Natural killer cell treated with Interleukin-12 subunit alpha and Interleukin-12 subunit beta and Interleukin-15 and Interleukin-18, amount 100 ng/mL, for 72 hours (primary cell): Measurements from ENCODE around the gene GDPD5. TPM values are rescaled to one million over a fixed set of nuclear protein-coding genes. Genes with fewer than 3 reads are reported as not detected.
A peak's percentile ranks its signal among the peaks of the same experiment; 100 is the strongest.

ENCODE experiments used
- ATAC-seq, 2 donors: fragments of 150-1000 bp; cut with Tn5 transposase in 1 of 2; sonication (Bioruptor Pico), chemical (Tn5 transposase) in 1 of 2; 2 replicates each; pipeline ENCODE4 v1.10.0; 2021
- DNase-seq: peaks from one replicate; pipeline ENCODE4 v3.0.0; 2022; ENCODE audit warnings: low spot score
- H3K27ac Mint-ChIP-seq, 2 donors: 1 replicate in 1 of 2; 2 replicates in 1 of 2; pipeline ENCODE4 v1.8.0; 2022; ENCODE audit warnings: mixed read lengths in 2 of 2, mild to moderate bottlenecking in 1 of 2, moderate library complexity in 1 of 2
- H3K27me3 Mint-ChIP-seq, 2 donors: 1 replicate in 1 of 2; 2 replicates in 1 of 2; pipeline ENCODE4 v1.8.0; 2022; ENCODE audit warnings: mixed read lengths in 2 of 2
- H3K36me3 Mint-ChIP-seq: one replicate; pipeline ENCODE4 v1.8.0; 2022; ENCODE audit warnings: mixed read lengths
- H3K4me1 Mint-ChIP-seq, 2 donors: 1 replicate in 1 of 2; 2 replicates in 1 of 2; pipeline ENCODE4 v1.8.0; 2022; ENCODE audit warnings: low read depth in 2 of 2, mixed read lengths in 2 of 2, mild to moderate bottlenecking in 1 of 2
- H3K4me3 Mint-ChIP-seq: one replicate; pipeline ENCODE4 v1.8.0; 2022; ENCODE audit warnings: mixed read lengths
- H3K9me3 Mint-ChIP-seq: 2 replicates; pipeline ENCODE4 v1.8.0; 2022; ENCODE audit warnings: mixed read lengths
- total RNA-seq, 2 donors: library from RNA; stranded (reverse); gene quantifications; one replicate each; pipeline ENCODE4 v1.2.3, GENCODE V29; 2022

GDPD5 gene
- total RNA-seq, 2 donors from 2014 or later = 7.2 to 28.2 TPM

- Mint-ChIP-seq H3K36me3 (no peaks in the 10 kb centered on the region), H3K4me1 (peaks cover 8 to 15% of the 10 kb centered on the region in 2 donors), H3K9me3 (no peaks in the 10 kb centered on the region), H3K27ac (no peak overlapping the region), H3K4me3 (no peak overlapping the region), H3K27me3 (peaks cover 19 to 22% of the 10 kb centered on the region in 2 donors)
- no peak for ATAC-seq
- DNase-seq = no peak
Measured at GRCh38 chr11:75435571-75435925, 90.2 kb downstream of the GDPD5 start.

- no peak overlapping the region for H3K4me3 Mint-ChIP-seq
- H3K4me1 Mint-ChIP-seq = peaks cover 8 to 16% of the 10 kb centered on the region in 2 donors
- no peaks in the 10 kb centered on the region for H3K36me3 Mint-ChIP-seq
- DNase-seq = no peak
- no peak overlapping the region for H3K27ac Mint-ChIP-seq
- no peak for ATAC-seq
- H3K9me3 Mint-ChIP-seq = no peaks in the 10 kb centered on the region
- H3K27me3 Mint-ChIP-seq = peaks cover 20 to 24% of the 10 kb centered on the region in 2 donors
Measured at GRCh38 chr11:75434886-75435570, 90.7 kb downstream of the GDPD5 start.

- H3K27ac Mint-ChIP-seq = no peak overlapping the region
- DNase-seq (no peak), ATAC-seq (no peak)
- peaks cover 14 to 20% of the 10 kb centered on the region in 2 donors for H3K4me1 Mint-ChIP-seq
- no peaks in the 10 kb centered on the region for H3K36me3 Mint-ChIP-seq
- peaks cover 24 to 30% of the 10 kb centered on the region in 2 donors for H3K27me3 Mint-ChIP-seq
- H3K9me3 Mint-ChIP-seq = no peaks in the 10 kb centered on the region
- H3K4me3 Mint-ChIP-seq = no peak overlapping the region
Measured at GRCh38 chr11:75434051-75434450, 91.7 kb downstream of the GDPD5 start.

GRCh38 chr11:75433443-75433842, 92.3 kb downstream of the GDPD5 start:
- Mint-ChIP-seq H3K9me3 (no peaks in the 10 kb centered on the region), H3K36me3 (no peaks in the 10 kb centered on the region), H3K27me3 (peaks cover 29 to 35% of the 10 kb centered on the region in 2 donors), H3K4me3 (no peak overlapping the region), H3K27ac (no peak overlapping the region), H3K4me1 (peaks cover 18% of the 10 kb centered on the region in 2 donors)
- no peak for ATAC-seq
- no peak for DNase-seq

- DNase-seq (no peak), ATAC-seq (no peak)
- H3K4me3 Mint-ChIP-seq = no peak within 1 kb of the TSS
- no peaks in the 10 kb centered on the region for H3K9me3 Mint-ChIP-seq
- no peaks in the 10 kb centered on the region for H3K36me3 Mint-ChIP-seq
- H3K4me1 Mint-ChIP-seq = peaks cover 18 to 22% of the 10 kb centered on the region in 2 donors
- H3K27ac Mint-ChIP-seq = no peak within 1 kb of the TSS
- H3K27me3 Mint-ChIP-seq = peaks cover 29 to 35% of the 10 kb centered on the region in 2 donors
Measured at GRCh38 chr11:75432911-75433321, 92.8 kb downstream of the GDPD5 start, which contains the start of gene KLHL35. KLHL35 (minus strand) TSS chr11:75433203; CDS start chr11:75430629, 2,574 bp downstream.

GRCh38 chr11:75431533-75432525, 93.9 kb downstream of the GDPD5 start:
- no peak overlapping the region for H3K27ac Mint-ChIP-seq
- peaks cover 18 to 25% of the 10 kb centered on the region in 2 donors for H3K4me1 Mint-ChIP-seq
- no peak for DNase-seq
- H3K4me3 Mint-ChIP-seq = no peak overlapping the region
- H3K36me3 Mint-ChIP-seq = no peaks in the 10 kb centered on the region
- peaks cover 29 to 35% of the 10 kb centered on the region in 2 donors for H3K27me3 Mint-ChIP-seq
- ATAC-seq = no peak
- no peaks in the 10 kb centered on the region for H3K9me3 Mint-ChIP-seq

- H3K27me3 Mint-ChIP-seq = peaks cover 29 to 35% of the 10 kb centered on the region in 2 donors
- H3K4me3 Mint-ChIP-seq = peak overlapping the region; percentile 86
- H3K27ac Mint-ChIP-seq = peak overlapping the region in 1 of 2 donors; percentile 70
- peaks cover 18 to 25% of the 10 kb centered on the region in 2 donors for H3K4me1 Mint-ChIP-seq
- no peak for ATAC-seq
- no peaks in the 10 kb centered on the region for H3K9me3 Mint-ChIP-seq
- no peak for DNase-seq
- H3K36me3 Mint-ChIP-seq = no peaks in the 10 kb centered on the region
Measured at GRCh38 chr11:75430714-75431532, 94.8 kb downstream of the GDPD5 start.

GRCh38 chr11:75429902-75430713, 95.6 kb downstream of the GDPD5 start:
- DNase-seq = peak; percentile 81
- Mint-ChIP-seq H3K27me3 (peaks cover 29 to 35% of the 10 kb centered on the region in 2 donors), H3K36me3 (no peaks in the 10 kb centered on the region), H3K27ac (peak overlapping the region in 1 of 2 donors; percentile 70), H3K4me3 (peak overlapping the region; percentile 86), H3K4me1 (peaks cover 18 to 25% of the 10 kb centered on the region in 2 donors), H3K9me3 (no peaks in the 10 kb centered on the region)
- peak; percentile 79 to 85 for ATAC-seq

- H3K4me3 Mint-ChIP-seq = peak overlapping the region; percentile 76
- ATAC-seq (no peak), DNase-seq (no peak)
- H3K4me1 Mint-ChIP-seq = peaks cover 18 to 25% of the 10 kb centered on the region in 2 donors
- H3K36me3 Mint-ChIP-seq = no peaks in the 10 kb centered on the region
- H3K27me3 Mint-ChIP-seq = peaks cover 29 to 35% of the 10 kb centered on the region in 2 donors
- H3K27ac Mint-ChIP-seq = peak overlapping the region in 1 of 2 donors; percentile 71
- H3K9me3 Mint-ChIP-seq = no peaks in the 10 kb centered on the region
Measured at GRCh38 chr11:75429641-75429901, 96.2 kb downstream of the GDPD5 start.

GRCh38 chr11:75428989-75429640, 96.6 kb downstream of the GDPD5 start:
- H3K27me3 Mint-ChIP-seq = peaks cover 29 to 35% of the 10 kb centered on the region in 2 donors
- H3K4me3 Mint-ChIP-seq = peak overlapping the region; percentile 76
- peaks cover 18 to 25% of the 10 kb centered on the region in 2 donors for H3K4me1 Mint-ChIP-seq
- ATAC-seq = no peak
- H3K9me3 Mint-ChIP-seq = no peaks in the 10 kb centered on the region
- DNase-seq = no peak
- peak overlapping the region in 1 of 2 donors; percentile 71 for H3K27ac Mint-ChIP-seq
- no peaks in the 10 kb centered on the region for H3K36me3 Mint-ChIP-seq

GRCh38 chr11:75428281-75428724, 97.4 kb downstream of the GDPD5 start:
- Mint-ChIP-seq H3K9me3 (no peaks in the 10 kb centered on the region), H3K27me3 (peaks cover 28 to 35% of the 10 kb centered on the region in 2 donors), H3K4me1 (peaks cover 18 to 25% of the 10 kb centered on the region in 2 donors), H3K4me3 (peak overlapping the region; percentile 76), H3K36me3 (no peaks in the 10 kb centered on the region), H3K27ac (no peak overlapping the region)
- ATAC-seq = peak; percentile 67 to 76
- DNase-seq = peak; percentile 82

GRCh38 chr11:75427181-75427580, 98.6 kb downstream of the GDPD5 start:
- H3K36me3 Mint-ChIP-seq = no peaks in the 10 kb centered on the region
- no peaks in the 10 kb centered on the region for H3K9me3 Mint-ChIP-seq
- H3K27ac Mint-ChIP-seq = no peak overlapping the region
- H3K4me1 Mint-ChIP-seq = peaks cover 18 to 25% of the 10 kb centered on the region in 2 donors
- H3K27me3 Mint-ChIP-seq = peaks cover 19 to 23% of the 10 kb centered on the region in 2 donors
- no peak for ATAC-seq
- H3K4me3 Mint-ChIP-seq = no peak overlapping the region
- no peak for DNase-seq
